ENCODE measurements around the gene PJA2.
A peak's percentile ranks its signal among the peaks of the same experiment; 100 is the strongest.

PJA2 gene

DNA sequence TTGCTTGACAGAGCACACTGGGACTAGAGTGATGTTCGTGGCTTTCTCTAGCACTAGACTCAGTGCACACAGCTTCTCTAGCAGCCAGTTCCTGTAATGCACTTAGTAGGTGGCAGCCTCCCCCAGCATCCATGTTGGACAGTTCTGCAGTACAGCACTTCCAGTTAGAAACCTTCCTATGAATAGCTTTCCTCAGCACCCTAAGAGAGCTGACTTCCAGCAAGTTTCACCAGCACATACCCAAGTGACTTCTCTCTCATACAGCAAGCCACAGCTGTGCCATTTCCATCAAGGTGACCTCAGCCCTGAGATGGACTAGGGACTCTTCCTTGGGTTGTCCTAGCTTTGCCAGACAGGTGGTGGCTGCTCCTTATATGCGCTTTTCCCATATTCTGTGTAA is 60.4 kb downstream of the PJA2 start:
- no peak for DNase-seq (ENCODE audit: low spot score)

DNA sequence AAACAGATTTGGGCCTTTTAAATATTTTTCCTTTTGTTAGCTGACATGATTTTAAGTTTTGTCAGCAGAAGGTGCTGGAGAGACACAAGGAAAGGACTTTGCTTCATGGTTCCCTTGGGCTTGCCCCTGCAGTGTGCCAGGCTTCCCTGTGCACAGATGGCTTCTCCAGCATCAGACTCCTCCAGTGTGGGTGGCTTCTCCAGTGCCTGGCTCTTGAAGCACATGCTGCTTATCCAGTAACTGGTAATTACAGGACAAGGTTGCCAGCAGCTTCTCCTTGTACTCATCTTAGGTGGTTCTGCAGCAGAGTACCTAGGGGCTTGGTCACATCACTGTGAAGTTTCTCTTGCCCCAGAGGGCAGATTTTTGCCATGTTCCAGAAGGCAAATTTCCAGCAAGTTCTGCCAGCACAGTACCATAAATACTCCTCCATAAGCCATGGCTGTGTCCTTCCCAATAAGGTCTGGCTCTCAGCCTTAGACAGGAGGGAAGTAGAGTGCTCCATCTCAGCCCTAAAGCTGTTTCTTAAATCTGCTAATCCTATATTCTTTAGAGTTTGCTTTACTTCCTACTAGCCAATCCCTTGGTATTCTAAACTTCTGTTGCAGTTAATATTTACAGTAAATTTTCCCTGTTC is 62.4 kb downstream of the PJA2 start:
- DNase-seq (ENCODE audit: low spot score), result no peak

DNA sequence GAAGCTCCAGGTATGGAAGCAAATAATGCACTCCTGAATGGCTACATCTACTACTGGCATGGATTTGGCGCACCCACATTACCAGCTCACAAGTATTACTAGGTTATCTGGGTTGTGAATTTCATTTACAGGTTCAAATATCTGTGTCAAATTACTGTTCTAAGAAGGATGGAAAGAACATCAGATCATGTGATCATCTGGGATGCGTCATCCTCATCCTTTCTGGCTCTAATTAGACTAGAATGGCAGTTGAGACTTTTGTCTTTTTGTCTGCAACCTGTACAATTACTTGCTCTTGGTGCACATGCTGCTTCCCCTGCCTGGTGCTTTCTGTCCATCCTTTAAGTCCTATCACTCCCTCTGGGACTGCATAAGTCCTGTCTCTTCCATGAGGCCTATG is 64.1 kb downstream of the PJA2 start:
- DNase-seq (ENCODE audit: low spot score), result no peak

DNA sequence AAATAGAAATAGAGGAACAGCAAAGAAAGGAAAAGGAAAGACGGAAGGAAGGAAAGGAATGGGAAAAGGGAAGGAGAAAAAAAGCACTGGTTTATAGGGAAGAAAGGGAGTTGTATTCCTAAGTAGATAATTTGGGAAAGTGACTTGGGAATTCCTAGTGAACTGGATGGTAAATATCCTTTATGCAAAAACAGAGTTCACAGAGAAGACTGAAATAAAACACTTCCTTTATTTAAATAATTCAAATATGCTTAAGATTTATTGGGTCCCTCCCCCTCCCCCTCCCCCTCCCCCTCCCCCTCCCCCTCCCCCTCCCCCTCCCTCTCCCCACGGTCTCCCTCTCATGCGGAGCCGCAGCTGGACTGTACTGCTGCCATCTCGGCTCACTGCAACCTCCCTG is 69.4 kb downstream of the PJA2 start:
- DNase-seq (ENCODE audit: low spot score), result no peak

GRCh38 chr5:109335114-109335513 is 74.7 kb downstream of the PJA2 start:
- no peak for DNase-seq (ENCODE audit: low spot score)

- DNase-seq (ENCODE audit: low spot score), result no peak
Measured at GRCh38 chr5:109334056-109334455, 75.7 kb downstream of the PJA2 start.

DNA sequence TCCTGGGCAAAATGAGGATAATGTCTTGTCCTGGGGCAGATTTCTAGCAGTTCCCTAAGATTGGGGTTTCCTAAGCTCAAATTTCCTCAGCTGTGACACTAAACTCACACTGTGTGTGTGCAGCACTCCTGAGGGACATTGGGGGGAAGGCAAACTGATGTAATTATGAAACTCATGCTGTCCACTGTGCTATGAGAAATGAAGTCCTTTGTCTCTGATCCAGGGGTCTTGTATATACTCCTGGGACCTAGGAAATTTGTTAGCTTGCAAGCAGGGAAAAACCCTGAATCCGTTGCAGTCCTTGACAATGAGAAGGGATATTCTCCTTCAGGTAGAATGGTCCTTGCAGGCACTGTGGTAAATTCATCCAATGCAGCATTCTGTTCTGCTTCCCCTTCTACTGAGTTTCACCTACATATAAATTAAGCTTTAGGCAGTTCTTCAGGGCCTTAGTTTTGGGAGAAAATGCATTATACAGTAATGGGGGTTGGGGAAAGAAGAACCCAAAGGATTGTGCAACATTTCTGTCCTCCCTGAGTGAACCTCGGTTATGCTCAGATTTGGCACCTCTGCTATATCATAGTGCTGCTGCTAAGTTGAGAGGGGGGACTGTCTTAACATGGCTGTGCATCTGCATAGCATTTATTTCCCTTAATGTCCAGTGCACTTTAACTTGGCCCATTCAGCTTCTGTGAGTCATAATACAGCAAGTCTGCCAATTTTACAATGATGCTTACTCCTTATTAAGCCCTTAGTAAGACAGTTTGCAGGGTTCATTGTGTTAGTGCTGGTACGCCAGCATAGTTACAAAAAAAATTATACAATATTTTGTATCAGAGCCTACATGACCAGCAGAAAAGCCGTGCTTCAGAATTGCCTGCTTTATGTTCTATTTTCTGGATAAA is 80.2 kb downstream of the PJA2 start:
- peak; percentile 72 for DNase-seq (ENCODE audit: low spot score)

- DNase-seq (ENCODE audit: low spot score), result no peak
Measured at GRCh38 chr5:109328626-109329025, 81.1 kb downstream of the PJA2 start.

DNA sequence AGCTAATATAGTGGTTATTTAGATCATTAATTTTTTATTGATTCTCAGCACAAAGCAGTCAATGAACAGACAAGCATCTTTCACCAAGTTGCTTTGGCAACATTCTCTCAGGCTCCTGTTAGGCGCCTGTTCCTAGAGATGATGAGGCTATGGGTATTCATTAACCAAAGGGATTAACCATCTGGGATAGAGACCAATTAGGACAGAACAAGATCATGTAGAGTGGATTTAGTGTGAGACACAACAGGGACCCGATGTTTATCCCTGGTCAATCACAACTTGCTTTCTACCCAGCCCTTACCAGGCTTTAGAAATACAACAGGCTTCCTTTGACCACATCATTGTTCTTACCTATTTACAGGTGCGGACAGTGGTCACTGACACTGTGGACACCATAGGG is 82.2 kb downstream of the PJA2 start:
- DNase-seq (ENCODE audit: low spot score), result no peak

DNA sequence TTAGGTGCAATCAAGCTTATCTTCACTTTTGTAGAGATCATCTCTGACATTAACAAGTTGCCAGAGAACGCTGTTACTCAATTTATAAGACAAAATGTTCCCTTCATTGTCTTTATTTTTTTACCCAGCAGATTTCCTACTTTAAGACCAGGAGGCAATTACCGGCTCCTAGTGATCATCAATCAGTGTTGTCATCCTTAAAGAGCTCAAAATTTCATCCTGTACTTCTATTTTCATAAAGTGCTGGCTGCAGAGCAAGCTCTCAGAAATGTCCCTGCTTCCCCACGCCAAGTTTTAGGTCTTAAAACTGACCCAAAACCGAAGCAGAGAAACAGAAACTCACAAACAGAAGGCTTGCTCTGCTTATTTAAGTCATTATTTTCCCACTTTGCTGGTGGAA is 82.9 kb downstream of the PJA2 start:
- DNase-seq (ENCODE audit: low spot score), result no peak

DNA sequence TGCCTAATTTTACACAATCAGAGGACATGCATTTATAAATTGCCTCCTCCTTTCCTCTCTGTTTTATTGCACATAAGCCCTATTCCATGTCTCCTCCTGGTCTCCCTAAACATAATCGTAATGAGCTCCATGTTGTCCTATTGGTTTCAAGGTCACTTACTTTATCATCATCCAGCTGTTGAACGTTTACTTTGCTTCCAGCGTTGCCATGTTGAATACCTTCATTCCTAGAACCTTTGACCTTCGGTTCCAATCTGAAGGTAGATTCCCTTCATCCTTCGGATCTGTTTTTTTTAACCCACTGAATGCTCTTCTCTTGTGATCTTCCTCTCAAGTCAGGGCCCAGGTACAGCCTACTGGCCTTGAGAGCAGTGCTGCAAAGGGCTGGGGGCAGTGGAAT is 84.3 kb downstream of the PJA2 start:
- DNase-seq (ENCODE audit: low spot score), result no peak

DNA sequence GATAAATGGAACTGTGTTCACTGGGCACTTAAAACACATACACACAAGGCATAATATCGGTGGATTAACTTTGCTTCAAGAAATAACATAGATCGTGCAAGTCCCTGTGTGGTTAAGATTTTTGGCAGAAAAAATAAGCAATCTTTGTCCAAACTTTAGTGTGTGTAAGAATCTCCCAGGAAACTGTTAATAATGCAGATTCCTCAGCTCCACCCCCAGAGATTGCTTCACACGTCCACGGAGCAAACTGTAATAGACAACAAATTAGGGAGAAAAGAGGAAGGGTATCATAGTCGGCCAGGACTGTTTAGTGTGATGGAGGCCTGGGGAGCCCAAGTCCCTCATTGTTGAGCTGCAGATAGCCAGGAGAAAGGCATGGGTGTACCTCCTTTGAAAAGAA is 84.8 kb downstream of the PJA2 start:
- DNase-seq (ENCODE audit: low spot score), result peak; percentile 18

DNA sequence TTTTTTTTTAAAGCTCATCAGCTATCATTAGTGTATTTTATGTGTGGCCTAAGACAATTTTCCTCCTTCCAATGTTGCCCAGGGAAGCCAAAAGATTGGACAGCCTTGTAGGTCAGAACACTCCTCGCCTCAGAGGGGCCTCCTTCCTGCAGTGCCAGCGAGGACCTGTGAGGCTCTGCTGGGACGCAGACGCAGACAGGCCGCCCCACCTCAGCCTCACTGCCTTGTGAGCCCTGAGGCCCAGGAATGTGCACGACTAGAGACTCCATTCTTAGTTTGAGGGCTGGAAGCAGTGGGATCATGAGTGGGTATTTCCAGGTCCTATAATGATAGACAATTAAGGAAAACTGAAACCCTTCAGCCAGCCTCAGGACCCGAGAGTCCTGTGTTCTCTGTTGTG is 85.4 kb downstream of the PJA2 start:
- no peak for DNase-seq (ENCODE audit: low spot score)

GRCh38 chr5:109322694-109323093 is 87.1 kb downstream of the PJA2 start:
- DNase-seq (ENCODE audit: low spot score), result no peak

DNA sequence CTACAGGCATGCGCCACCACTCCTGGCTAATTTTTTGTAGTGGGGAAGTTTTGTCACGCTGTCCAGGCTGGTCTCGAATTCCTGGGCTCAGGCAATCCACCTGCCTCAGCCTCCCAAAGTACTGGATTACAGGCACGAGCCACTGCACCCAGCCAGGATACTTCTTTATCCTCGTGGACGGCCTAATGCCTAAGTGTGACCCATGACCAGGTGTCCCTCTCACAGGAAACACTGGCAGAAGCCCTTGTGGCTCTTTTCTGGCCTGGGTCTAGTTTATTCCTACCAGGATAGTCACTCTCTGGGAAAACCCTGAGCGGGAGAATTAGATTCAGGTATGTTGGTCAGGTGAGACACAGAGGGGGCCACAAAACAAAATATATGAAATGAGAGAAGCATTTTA is 90.4 kb downstream of the PJA2 start:
- no peak for DNase-seq (ENCODE audit: low spot score)

GRCh38 chr5:109318455-109319108 is 91.2 kb downstream of the PJA2 start:
- DNase-seq (ENCODE audit: low spot score), result no peak

- peak; percentile 26 for DNase-seq (ENCODE audit: low spot score)
Measured at GRCh38 chr5:109316634-109317033, 93.1 kb downstream of the PJA2 start.

GRCh38 chr5:109315245-109315644 is 94.5 kb downstream of the PJA2 start:
- no peak for DNase-seq (ENCODE audit: low spot score)

DNA sequence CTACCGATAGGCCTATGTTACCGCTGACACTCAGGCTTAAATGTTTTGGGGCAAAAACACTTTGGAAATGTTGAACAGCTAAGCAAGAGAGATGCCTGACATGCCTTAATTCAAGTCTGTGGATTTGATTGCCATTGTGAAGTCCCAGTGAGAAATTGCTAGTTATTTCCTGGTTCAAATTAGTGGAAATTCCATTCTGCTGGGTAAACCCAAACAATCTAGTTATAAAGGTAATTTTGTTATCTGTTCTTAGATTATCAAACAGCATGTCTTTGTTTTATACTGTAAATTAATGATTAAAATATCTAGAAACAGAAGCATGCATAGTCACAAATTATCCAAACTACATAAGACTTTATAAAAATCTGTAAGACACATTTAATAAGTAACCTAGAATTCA is 96.6 kb downstream of the PJA2 start:
- DNase-seq (ENCODE audit: low spot score), result no peak

- DNase-seq (ENCODE audit: low spot score), result no peak
Measured at GRCh38 chr5:109312695-109313094, 97.1 kb downstream of the PJA2 start.

DNA sequence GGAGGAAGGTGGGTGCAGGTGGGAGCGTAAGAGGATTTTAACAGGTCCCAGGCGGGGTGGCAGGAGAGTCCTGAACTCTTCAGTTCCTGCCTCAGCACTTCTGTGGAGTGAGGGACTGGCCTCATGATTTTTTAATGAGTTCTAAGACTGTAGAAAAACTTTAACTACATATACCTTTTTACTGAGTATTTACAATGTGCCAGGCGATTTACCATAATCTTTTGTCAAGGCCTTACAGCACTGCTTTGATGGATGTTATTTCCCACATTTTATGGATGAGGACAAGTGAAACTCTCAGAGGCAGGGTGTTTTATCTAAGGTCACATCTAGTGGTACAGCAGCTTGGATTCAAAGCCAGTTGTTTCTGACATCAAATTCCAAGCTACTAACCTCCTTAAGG is 99.5 kb downstream of the PJA2 start:
- no peak for DNase-seq (ENCODE audit: low spot score)

DNA sequence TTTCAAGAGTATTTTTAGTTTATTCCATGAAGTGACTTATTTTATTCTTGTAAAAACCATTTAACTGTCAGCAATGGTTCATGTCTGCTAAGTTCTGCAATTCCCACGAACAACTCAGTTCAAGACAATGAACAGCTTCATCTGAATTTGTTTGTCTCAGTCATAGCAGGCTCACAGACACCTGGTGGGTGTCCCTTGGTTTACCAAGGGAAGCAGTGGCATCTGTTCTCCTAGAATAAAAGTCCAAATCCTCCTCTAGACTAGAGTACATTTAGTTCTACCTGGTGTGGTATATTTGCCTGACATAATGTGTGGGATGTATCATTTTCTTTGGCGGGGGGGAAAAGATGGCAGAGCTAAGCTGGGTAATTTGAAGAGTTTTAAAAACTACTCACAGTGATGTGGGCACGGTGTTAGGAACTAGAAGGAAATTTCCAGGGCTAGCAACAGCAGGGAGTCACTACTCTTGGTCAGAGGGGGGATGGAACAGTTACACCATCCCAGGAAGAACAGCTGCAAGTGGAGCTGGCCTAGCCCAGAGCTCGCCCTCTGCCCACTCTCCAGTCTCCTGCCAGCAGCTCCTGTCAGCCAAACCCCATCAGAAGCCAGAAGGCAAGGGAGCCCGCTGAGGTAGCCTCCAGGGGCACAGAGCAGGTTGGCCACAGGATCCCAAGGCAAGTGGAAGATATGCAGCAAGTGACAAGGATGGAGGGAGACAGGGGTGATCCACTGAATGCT is 100.3 kb downstream of the PJA2 start:
- no peak for DNase-seq (ENCODE audit: low spot score)

DNA sequence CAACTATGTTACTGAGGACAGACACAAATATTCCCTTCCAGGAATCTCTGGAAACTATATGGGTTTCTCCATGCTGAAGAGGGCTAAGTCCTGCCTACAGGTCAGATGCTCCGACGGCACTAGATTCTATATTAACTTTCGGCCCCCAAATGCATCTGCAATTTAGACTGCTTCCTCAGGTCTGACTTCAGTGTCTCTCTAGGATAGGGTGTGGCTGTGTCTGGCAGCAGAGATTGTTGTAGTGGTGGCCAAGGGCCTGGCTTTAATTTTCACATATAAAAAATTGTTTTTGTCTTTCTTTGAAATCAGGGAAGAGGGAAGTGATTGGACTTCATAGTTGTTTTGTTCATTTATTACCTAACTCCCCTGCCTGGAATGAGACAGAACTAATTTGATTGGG is 101.8 kb downstream of the PJA2 start:
- DNase-seq (ENCODE audit: low spot score), result no peak
